GM12878 (cell line): ENCODE results near the gene LRRC15. TPM values are rescaled to one million over a fixed set of nuclear protein-coding genes. Genes with fewer than 3 reads are reported as not detected.

ENCODE experiments used
- NR2F1 ChIP-seq: fragments of 450-650 bp; conservative IDR thresholded peaks from 2 replicates; pipeline ENCODE4 v1.6.1; 2017; ENCODE audit warnings: mild to moderate bottlenecking
- SMC3 ChIP-seq: IDR thresholded peaks from 2 replicates; pipeline ENCODE4 v1.6.1; 2011; ENCODE audit warnings: low read length, improper control_type of control experiment, borderline replicate concordance
- ZBED1 ChIP-seq: IDR thresholded peaks from 2 replicates; pipeline ENCODE4 v1.6.1; 2016; ENCODE audit warnings: borderline replicate concordance
- ZNF592 ChIP-seq: fragments of 450-650 bp; IDR thresholded peaks from 2 replicates; pipeline ENCODE4 v1.6.1; 2017; ENCODE audit warnings: mild to moderate bottlenecking, moderate library complexity
- ZZZ3 ChIP-seq: IDR thresholded peaks from 2 replicates; pipeline ENCODE4 v1.6.1; 2011; ENCODE audit warnings: low read depth; ENCODE audit not compliant: control insufficient read depth, insufficient read length
- polyA plus RNA-seq, 11 experiments: library from polyadenylated mRNA; depleted of rRNA in 4 of 11; unstranded in 6 of 11; stranded (reverse) in 5 of 11; fragments of >200 nt; fragmentation: Nextera tagmentation in 4 of 11; fragmentation: Illumina TruSeq in 1 of 11; extraction: Ambion mirVana in 4 of 11; extraction: Trizol in 1 of 11; gene quantifications; 1 replicate in 1 of 11; 2 replicates in 10 of 11; pipeline versions ENCODE4 v1.2.1 to v1.2.3, GENCODE V29; 2011 to 2016; ENCODE audit warnings: inconsistent platforms in 2 of 11, missing spikeins in 2 of 11, low read depth in 1 of 11
- total RNA-seq, 4 experiments: library from RNA; depleted of rRNA in 3 of 4; stranded (reverse); fragments of >200 nt in 3 of 4; fragmentation: Illumina TruSeq in 1 of 4; extraction: Trizol in 1 of 4; gene quantifications; 2 replicates each; pipeline versions ENCODE4 v1.2.1 to v1.2.3, GENCODE V29; 2013 to 2021
- TF ChIP-seq, protein P1 (sequence below): IDR thresholded peaks from 2 replicates; pipeline ENCODE4 v1.6.1; 2012; ENCODE audit warnings: improper control_type of control experiment, low read depth, low read length; ENCODE audit not compliant: insufficient replicate concordance
- TF ChIP-seq, protein P2 (sequence below): IDR thresholded peaks from 2 replicates; pipeline ENCODE4 v1.6.1; 2011; ENCODE audit warnings: borderline replicate concordance, low read depth, mild to moderate bottlenecking, moderate library complexity, mixed read lengths, low read length; ENCODE audit not compliant: insufficient read depth; ENCODE audit errors: extremely low read length
- TF ChIP-seq, protein P3 (sequence below): fragments of 450-650 bp; formaldehyde crosslinking; IDR thresholded peaks from 2 replicates; pipeline ENCODE4 v1.4.0; 2020; ENCODE audit warnings: mild to moderate bottlenecking, moderate library complexity

The LRRC15 gene
- total and polyA plus RNA-seq, 10 of the 15 experiments (the other 5 are each of a cell fraction or from before 2014, with no cell fraction given) = not detected

DNA sequence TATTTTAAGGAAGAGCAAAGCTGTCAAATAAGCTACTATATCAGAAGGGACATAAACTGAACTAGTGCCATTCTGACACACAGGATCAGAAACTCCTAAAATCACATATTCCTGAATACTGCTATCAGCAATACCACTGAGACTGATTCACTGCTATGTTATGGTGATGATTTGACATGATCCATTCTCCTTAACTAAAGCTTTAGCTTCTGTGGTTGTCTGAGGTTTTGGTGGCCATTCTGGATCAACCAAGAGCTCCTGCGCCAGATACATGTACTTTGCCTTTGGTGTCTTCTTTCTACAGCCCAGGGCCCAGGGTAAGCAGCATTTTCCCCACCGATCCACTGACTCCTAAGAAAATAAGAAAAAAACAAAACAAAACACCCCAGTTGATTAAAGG lies 36.2 kb upstream of the LRRC15 start (continued):
- TF ChIP-seq, protein P1, sequence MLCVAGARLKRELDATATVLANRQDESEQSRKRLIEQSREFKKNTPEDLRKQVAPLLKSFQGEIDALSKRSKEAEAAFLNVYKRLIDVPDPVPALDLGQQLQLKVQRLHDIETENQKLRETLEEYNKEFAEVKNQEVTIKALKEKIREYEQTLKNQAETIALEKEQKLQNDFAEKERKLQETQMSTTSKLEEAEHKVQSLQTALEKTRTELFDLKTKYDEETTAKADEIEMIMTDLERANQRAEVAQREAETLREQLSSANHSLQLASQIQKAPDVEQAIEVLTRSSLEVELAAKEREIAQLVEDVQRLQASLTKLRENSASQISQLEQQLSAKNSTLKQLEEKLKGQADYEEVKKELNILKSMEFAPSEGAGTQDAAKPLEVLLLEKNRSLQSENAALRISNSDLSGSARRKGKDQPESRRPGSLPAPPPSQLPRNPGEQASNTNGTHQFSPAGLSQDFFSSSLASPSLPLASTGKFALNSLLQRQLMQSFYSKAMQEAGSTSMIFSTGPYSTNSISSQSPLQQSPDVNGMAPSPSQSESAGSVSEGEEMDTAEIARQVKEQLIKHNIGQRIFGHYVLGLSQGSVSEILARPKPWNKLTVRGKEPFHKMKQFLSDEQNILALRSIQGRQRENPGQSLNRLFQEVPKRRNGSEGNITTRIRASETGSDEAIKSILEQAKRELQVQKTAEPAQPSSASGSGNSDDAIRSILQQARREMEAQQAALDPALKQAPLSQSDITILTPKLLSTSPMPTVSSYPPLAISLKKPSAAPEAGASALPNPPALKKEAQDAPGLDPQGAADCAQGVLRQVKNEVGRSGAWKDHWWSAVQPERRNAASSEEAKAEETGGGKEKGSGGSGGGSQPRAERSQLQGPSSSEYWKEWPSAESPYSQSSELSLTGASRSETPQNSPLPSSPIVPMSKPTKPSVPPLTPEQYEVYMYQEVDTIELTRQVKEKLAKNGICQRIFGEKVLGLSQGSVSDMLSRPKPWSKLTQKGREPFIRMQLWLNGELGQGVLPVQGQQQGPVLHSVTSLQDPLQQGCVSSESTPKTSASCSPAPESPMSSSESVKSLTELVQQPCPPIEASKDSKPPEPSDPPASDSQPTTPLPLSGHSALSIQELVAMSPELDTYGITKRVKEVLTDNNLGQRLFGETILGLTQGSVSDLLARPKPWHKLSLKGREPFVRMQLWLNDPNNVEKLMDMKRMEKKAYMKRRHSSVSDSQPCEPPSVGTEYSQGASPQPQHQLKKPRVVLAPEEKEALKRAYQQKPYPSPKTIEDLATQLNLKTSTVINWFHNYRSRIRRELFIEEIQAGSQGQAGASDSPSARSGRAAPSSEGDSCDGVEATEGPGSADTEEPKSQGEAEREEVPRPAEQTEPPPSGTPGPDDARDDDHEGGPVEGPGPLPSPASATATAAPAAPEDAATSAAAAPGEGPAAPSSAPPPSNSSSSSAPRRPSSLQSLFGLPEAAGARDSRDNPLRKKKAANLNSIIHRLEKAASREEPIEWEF = no peak
- TF ChIP-seq ZBED1 (no peak), ZNF592 (no peak), NR2F1 (no peak), ZZZ3 (no peak), SMC3 (no peak)
- TF ChIP-seq, protein P2, sequence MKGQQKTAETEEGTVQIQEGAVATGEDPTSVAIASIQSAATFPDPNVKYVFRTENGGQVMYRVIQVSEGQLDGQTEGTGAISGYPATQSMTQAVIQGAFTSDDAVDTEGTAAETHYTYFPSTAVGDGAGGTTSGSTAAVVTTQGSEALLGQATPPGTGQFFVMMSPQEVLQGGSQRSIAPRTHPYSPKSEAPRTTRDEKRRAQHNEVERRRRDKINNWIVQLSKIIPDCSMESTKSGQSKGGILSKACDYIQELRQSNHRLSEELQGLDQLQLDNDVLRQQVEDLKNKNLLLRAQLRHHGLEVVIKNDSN = no peak
- TF ChIP-seq, protein P3, sequence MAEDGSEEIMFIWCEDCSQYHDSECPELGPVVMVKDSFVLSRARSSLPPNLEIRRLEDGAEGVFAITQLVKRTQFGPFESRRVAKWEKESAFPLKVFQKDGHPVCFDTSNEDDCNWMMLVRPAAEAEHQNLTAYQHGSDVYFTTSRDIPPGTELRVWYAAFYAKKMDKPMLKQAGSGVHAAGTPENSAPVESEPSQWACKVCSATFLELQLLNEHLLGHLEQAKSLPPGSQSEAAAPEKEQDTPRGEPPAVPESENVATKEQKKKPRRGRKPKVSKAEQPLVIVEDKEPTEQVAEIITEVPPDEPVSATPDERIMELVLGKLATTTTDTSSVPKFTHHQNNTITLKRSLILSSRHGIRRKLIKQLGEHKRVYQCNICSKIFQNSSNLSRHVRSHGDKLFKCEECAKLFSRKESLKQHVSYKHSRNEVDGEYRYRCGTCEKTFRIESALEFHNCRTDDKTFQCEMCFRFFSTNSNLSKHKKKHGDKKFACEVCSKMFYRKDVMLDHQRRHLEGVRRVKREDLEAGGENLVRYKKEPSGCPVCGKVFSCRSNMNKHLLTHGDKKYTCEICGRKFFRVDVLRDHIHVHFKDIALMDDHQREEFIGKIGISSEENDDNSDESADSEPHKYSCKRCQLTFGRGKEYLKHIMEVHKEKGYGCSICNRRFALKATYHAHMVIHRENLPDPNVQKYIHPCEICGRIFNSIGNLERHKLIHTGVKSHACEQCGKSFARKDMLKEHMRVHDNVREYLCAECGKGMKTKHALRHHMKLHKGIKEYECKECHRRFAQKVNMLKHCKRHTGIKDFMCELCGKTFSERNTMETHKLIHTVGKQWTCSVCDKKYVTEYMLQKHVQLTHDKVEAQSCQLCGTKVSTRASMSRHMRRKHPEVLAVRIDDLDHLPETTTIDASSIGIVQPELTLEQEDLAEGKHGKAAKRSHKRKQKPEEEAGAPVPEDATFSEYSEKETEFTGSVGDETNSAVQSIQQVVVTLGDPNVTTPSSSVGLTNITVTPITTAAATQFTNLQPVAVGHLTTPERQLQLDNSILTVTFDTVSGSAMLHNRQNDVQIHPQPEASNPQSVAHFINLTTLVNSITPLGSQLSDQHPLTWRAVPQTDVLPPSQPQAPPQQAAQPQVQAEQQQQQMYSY (CRISPR knock-in tag) = no peak
